Measurements from ENCODE around the gene THBS2.

GRCh38 chr6:169302716-169303115 lies 49.1 kb upstream of the THBS2 start:
- TF ChIP-seq EZH2 (IDR thresholded peaks at IDR 0.05; ENCODE audit: low read depth) (no peak), CTCF (conservative IDR thresholded peaks at IDR 0.05) (no peak)
